Kidney tubule cell (primary cell): ENCODE results near the gene STXBP4.
A peak's percentile ranks its signal among the peaks of the same experiment; 100 is the strongest.

Experiments
- DNase-seq: peaks from one replicate; pipeline ENCODE4 v3.0.0-alpha.2; 2018; ENCODE audit warnings: low spot score

Gene STXBP4

DNA sequence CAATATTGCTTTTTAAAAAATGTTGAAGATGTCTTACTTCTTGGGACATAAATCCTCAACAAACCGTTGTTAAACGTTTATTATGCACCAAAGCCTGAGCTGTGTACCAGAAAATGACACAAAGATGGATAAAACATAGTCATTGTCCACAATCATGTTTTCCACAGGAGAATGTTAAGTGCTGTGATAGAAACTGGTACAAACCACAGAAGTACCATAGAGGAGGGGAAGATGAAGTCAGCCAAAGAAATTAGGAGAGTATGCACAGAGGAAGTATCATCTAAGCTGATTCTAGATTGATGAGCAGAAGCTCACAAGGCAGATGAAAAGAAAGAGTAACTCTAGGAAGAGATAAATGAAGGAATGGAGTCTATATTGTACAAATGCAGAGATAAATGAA lies 153.5 kb downstream of the STXBP4 start:
- DNase-seq: no peak

DNA sequence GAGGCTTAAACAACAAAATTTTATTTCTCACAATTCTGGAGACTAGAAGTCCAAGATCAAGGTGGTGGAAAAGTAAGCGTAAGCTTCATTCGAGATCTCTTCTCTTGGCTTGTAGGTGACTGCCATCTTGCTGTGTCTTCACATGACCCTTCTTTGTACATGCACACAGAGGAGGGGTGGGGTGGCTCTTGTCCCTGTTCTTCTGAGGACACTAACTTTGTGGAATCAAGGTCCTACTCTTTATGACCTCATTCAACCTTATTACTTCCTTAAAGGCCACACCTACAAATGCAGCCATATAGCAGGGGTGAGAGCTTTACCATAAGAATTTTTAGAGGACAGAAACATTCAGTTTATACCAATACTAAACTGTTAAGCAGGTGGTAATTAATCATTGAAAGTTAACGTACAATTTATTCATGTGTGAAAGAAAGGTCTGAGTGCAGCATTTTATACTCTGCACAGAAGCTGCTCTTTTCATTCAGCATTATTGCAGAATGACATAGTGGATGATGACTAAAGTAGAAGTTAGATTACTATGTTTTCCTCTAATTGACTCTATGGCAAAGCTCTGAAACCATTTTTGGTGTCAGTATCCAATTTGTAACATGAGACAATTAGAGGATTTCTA lies 156.3 kb downstream of the STXBP4 start:
- DNase-seq: peak; percentile 38

DNA sequence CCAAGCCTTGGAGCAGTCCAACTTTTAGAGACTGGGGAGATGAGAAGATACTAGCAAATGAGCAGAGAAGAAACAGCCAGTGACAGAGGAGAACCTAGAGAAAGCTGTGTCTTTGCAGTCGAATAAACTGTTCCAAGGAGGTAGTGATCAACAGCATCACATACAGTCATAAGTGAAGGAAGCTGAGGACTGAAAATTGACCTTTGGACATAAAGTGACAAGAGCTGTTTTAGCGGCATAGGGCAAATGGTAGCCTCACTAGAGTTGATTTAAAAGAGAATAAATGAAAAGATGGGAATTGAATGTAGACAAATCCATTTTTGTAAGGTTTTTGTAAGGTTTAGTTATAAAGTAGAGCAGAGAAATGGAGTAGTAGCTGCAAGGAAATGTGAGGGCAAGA lies 165.0 kb downstream of the STXBP4 start:
- DNase-seq: no peak

DNA sequence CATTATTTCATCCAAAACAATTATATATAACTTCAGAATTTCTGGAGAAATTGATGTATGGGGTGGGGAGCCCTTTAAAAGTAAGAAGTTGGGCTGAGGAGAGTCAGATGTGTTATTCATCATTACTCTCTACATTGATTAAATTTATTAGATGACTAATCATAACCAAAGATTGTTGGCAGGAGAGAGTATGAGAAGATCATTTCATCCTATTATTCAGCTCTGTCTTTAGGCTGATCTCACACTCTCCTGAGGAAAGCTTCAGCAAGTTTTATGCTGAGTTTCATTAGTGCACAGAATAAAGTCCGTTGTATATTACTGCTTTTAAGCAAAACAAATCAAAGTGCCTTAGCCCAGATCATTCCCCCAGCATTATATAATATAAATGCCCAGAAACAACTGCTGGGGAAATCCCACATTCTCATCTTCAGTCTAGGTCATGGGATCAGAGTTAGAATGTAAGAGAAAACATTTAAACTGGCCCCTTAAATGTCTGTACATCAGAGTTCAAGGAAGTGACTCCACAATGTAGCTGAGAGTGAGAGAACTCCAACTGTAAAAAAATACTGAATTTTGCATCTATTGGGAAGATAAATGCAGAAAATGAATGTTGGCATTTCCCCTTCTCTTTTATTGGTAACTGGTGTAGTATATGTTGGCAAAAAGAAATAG lies 166.1 kb downstream of the STXBP4 start:
- no peak for DNase-seq

DNA sequence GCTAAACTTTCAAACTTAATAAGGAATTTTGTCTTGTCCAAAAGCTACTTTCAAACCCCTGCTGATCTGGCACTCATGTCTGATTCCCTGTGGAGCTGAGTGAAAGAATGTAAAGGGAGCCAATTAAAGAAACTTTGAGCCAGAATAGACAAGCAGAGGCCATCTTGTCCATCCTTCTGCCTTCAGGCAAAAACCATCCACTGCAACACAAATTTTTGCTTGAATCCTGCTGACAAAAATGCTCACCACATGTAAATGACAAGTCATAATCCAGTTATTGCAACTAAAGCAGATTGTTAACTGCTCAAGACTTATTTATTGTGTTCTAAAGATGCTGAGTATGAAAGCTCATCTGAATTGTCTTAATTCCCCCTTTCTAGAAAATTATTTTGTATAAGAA lies 172.2 kb downstream of the STXBP4 start:
- no peak for DNase-seq

DNA sequence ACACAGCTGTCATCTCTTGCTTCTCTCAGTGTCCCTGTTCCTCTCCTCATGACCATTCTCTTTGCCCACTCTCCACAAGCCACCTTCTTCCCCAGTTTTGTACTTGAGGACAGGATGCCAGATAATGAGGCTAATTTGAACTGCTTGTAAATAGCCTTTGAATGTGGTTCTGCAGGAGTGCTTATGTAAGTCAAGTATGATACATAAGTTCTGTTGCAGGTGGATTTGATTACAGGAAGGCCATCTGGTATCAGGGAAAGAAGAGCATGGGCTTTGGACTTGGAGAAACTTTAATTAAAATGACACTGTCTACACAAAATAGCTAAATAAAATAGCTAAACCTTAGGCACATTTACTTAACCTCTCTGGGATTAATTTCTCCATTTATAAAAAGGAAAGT lies 176.0 kb downstream of the STXBP4 start:
- DNase-seq: no peak

DNA sequence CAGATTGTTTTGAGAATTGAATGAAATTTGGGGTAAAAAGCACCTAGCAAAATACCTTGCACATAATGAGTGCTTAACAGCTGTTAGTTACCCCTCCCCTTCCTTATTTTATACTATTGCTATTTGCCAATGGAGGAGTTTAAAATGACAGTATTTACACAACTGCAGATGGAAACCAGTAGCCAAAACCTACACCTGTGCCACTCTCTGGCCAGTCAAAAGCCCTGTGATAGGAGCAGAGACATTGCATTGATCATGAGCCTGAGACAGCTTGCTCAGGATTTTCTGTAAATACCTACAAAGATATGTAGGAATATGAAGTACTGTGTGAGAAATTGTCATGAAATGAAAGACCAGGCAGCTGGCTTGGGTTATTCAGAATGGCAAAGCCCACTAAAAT lies 180.9 kb downstream of the STXBP4 start:
- no peak for DNase-seq

DNA sequence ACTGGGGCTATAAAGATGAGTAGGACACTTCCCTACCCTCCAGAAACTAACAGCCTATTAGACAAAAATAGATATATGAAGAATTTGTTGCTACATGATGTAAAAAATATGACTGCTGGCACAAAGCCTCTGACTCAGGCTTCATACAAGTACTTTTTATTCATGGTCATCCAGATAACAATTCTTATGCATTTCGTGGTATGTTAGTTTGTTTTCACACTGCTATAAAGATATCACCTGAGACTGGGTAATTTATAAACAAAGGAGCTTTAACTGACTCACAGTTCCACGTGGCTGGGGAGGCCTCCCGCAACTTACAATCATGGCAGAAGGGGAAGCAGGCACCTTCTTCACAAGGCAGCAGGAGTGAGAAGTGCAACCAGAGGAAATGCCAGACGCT lies 183.7 kb downstream of the STXBP4 start:
- DNase-seq: peak; percentile 16

DNA sequence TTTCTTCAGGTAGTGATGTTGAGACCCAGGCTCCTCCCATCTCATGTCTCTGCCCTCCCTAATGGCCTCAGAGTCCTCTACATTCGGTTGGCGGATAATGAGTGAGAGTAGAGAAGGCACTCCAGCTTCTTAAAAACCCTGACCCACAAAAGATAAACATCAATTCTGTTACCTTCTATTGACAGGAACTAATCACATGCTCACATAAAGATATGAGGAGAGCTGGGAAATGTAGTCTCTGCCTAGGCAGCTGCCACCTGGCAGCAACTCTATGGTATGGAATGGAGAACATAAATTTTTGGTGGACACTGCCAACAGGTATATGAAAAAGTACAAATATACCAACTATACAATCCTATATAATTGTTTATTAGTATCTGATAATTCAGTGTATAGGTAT lies 185.5 kb downstream of the STXBP4 start:
- no peak for DNase-seq

DNA sequence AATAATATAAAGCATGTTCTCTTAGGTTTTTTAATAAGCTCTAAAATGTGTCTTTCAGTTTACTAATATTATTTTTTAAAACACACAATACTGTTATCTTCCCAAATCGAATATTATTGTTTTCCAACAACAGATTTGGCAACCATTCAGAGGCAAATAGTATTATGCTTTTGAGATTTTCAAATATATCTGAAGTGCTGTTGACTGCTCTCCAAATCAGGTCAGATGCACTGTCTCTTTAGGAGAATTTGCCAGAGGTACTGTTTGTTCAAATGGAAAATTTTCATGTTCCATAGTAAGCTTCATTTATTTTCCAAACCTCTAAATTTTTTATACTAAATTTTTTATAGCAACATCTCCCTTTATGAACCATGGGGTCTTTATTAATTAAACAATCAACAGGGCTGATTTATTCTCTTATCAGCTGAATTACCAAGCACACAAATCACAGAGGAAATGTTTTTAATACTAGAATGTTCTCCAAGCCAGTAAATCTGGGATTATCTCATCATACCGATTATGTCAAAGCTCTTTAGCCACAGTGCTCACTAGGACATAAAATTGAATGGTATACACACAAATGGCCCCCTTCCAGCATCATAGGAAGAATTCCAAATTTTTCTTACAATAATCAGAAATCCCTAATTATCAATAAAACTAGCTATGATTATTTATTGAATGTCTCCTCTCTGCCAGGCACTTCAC lies 187.4 kb downstream of the STXBP4 start:
- DNase-seq: no peak

DNA sequence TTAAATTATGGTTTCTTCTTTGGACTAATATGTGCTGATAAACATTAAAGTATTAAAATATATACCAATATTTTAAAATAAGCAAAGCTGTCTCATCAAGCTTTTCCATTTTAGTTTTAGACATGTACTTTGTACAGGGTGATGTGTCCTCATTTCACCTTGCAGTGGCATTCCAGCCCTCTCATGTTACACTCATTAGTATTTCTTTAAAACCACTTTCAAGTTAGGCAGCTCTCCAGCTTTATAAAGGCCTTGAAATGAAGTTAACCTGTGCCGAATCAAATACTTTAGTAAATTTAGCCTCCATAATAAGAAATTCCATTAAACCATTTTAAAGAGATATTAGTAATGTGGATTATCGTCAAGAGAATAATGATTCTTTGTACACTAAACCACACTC lies 188.6 kb downstream of the STXBP4 start:
- peak; percentile 30 for DNase-seq

DNA sequence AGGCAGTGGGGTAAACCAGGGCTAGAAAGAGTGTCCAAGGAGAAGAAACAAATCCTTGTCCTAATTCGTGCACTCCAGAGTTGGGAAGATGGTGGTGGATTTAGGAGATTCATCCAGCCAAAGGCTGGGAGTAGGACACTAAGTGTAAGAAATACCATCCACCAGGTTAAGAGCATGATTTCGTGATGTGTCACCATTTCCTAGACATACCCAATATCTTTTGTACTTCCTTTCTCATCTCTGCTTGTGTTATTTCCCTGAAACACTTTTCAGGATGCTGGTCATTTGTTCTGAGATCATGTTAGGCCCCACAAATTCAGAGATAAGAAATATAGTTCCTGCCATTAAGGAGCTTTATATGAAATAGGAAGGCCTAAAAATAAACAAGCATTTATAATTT lies 189.9 kb downstream of the STXBP4 start:
- peak; percentile 81 for DNase-seq

DNA sequence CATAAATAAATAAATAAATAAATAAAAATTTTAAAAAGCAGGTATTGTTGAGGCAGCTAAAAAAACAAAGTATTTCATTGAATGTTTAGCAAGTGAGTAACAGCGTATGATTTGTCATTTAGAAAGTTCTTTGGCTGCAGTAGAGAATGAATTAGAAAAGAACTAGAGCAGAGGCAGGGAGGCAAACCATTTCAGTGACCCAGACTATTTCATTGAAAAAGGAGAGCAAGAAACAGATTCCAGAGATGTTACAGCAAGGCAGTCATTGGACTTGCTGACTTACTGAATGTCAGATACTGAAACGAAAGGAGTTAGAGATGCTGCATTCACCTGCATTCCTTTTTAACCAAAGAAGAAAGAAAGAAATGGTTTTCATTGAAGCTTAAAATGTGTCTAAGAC lies 190.7 kb downstream of the STXBP4 start:
- peak; percentile 64 for DNase-seq

DNA sequence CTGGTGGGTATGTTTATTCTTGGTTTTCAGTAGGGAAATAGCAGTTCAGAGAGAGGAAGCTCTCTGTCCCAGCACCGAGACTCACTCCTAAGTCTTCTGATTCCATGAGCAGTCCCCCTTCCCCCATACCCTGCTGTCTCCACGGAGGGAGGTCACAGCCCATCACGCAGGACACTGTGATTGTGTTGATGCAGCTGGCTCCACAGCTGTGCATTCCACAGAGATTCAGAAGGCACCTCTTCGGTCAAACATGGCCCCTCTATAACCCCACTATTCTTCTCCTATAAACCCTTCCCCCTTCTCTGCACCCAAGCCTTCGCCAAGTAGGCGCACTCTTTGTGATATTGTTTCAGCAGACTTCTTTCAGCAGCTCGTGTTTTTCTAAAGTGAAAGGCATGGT lies 191.9 kb downstream of the STXBP4 start:
- DNase-seq: no peak

DNA sequence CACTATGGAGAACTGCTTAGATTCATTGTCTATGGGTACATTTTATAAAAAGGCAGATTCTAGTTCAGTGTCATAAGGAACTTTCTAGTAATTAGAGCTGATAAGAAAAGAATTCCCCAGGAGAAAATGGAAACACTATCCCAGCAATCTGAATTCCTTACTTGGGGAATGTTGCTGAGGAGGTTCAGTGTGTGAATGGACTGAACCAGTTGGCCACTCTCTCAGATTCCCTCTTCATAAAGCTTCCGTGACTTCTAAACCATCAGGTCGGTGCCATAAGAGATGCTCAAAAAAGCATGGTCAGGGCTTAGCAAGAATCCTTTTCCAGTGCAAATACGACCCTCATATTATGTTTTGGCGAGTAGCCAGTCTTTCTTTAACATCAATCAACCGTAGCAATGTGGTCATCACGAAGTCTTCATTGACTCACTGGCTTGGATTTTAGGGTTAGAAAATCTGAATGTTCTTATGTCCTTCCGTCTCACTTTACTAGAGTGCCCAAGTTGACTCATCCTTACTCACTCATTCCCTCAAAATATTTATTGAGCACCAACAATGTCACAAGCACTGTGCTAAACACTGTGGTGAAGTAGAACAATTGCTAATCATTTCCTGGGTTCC lies 193.5 kb downstream of the STXBP4 start:
- DNase-seq: peak; percentile 98

DNA sequence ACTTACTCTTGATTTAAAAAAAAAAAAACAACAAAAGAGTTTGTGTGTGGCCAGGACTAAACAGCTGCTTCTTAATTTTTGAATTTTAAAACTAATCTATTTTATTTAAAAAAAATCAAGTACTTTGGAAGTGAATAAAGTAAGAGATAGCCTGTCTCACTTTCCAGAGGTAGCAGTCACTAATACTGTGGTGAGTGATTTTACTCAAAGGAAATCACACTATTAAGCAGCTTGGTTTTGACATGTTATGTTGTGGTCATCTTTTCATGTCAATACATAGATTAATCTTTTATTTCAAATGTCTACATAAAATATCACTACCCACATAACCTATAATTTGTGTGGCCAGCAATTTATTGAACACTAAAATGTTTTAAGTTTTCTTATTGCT lies 194.0 kb downstream of the STXBP4 start:
- no peak for DNase-seq

DNA sequence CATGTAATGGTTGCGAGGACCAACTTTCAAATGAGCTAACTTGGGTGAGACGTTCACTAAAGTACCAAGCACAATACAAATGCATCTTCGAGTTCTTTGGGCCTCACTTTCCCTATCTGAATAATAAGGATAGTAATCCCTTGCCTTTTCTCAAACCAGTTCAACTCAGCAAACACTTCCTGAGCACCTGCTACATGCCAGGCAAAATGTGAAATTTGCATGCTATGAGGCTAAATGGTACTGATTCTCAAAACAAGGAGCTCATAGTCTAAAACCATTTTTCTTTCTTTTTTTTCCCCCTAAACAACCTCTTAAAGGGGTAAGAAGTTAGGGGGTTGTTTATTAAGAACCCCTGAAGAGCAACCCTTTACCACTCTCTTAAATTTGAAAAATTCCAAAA lies 194.8 kb downstream of the STXBP4 start:
- no peak for DNase-seq

DNA sequence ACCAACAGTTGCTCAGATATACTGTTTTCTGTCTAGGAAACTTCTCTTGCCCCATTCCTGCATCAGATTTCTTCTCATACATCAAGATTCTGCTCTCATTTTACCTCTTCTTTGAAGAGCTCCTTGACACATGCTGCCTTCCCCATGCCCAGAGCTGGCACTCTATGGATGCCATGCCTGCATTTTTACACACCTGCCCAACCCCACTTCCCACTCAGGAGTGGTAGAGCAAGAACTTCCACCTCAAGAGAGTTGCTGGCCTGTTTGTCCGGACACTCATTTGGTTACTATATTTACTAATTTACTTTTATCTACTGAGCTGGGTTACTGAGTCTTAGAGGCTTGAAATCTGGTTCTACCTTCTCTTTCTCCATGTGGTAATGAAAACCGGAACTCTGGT lies 197.9 kb downstream of the STXBP4 start:
- DNase-seq: no peak

DNA sequence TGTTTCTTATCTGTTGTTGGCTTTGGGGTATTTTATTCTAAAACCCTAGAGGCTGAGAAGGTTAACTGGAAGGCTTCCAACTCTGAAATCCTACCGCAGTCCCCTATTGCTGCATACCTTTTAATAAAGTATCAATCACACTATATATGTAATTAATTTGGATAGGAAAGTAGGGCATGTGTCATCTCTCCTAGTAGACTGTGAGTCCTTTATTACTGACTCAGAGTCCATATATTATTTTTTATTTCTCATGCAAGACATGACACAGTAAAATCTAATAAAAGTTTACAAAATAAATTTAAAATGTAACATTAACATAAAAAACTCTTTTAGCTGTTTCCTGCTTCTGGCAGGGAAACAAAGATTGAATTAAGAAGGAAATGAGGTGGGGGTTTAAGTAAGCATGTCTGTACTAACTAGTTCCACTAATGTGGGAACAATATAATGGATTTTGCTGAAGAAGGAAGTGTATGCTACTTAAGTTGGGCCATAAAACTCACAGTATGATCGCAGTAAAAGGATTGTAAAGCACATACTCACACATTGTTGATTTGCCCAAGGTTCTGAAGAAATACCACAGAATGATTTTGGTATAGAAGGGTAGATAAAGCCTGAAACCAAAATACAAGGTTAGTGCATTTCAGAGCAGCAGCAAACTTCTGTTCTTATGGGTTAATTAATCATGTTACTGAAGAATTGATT lies 198.6 kb downstream of the STXBP4 start:
- DNase-seq: no peak

DNA sequence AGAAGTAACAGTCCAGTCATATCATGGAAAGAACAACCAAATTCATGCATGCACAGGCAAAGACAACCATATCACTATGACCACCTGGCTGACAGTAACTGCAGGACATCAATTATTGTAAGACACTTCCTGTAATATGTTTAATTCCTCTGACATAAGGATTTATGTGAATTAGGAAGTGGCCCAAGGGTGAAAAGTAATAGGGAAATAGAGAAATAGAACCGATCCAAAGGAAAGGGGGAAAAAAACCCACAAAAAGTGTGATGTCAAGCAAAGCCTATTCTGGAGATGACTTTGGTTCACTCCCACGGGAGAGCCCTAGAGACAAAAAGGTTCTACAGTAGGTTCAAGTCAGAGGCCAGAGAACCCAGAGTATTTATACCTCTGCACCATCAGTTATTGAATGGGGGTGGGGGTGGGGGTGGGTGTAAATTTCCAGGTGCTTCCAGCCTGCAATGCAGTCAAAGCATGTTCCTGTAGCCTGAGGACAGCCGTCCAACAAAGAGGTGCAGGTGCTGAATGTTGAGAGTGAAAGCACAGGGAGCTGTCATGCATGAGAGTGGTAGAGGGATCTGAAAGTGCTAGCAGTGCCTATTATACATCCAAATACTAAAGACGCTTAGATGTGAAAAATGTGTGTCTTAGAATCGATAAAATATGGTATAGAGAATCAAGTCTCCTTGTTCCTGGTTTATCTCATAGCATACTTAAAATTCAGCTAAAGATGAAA lies 200.6 kb downstream of the STXBP4 start:
- DNase-seq: no peak

DNA sequence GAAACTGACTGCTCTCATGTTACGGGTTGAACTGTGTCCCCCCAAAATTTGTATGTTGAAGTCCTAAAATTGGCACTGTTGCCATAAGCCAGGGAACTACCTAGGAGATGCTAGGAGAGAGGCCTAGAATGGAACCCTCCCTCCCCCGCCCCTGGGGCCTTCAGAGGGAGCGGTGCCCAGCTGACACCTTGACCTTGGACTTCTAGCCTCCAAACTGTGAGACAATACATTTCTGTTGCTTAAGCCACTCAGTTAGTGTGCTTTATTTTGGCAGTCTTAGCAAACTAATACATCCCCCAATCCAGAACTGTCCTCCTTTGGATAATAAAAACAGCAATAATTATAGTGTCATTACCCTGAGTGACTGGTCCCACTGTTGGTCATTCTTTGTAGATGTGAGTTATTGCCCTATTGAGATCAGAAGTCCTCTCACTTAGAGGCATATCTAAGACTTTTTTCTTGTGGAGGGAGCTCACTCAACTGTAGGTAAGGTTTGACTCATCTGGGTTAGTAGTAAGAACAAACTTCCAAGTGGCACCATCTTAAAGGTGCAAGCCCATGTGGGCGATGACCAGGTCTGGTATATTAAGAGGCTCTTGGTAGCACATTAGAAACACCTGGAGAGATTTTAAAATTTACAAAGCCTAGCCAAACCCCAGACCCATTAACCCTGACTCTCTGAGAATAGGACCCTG lies 203.2 kb downstream of the STXBP4 start:
- peak; percentile 34 for DNase-seq
